Fibroblast of lung (primary cell): ENCODE results near the gene POLR1D. TPM values are rescaled to one million over a fixed set of nuclear protein-coding genes. Genes with fewer than 3 reads are reported as not detected.

Experiments
- DNase-seq, 2 donors: peaks; one replicate each; pipeline versions ENCODE4 v3.0.0 to v3.0.0-alpha.2; 2010; ENCODE audit warnings: low read depth in 2 of 2
- H2AFZ ChIP-seq: 2 replicates; pipeline ENCODE4 v1.5.1; 2012; ENCODE audit warnings: low read length, control low read depth, inconsistent platforms
- H3K27ac ChIP-seq: 2 replicates; pipeline ENCODE4 v1.5.1; 2011; ENCODE audit warnings: low read length, control low read depth; ENCODE audit not compliant: insufficient read depth
- H3K27me3 ChIP-seq: 2 replicates; pipeline ENCODE4 v1.5.1; 2011; ENCODE audit warnings: mild to moderate bottlenecking, low read length; ENCODE audit not compliant: control insufficient read depth, insufficient read depth
- H3K36me3 ChIP-seq: 2 replicates; pipeline ENCODE4 v1.5.1; 2011; ENCODE audit warnings: low read length; ENCODE audit not compliant: control insufficient read depth, insufficient read depth
- H3K4me1 ChIP-seq: 2 replicates; pipeline ENCODE4 v1.5.1; 2011; ENCODE audit warnings: low read length; ENCODE audit not compliant: control insufficient read depth, insufficient read depth; ENCODE audit errors: extremely low read depth
- H3K4me2 ChIP-seq: 2 replicates; pipeline ENCODE4 v1.5.1; 2011; ENCODE audit warnings: low read length, control low read depth; ENCODE audit not compliant: insufficient read depth; ENCODE audit errors: extremely low read depth
- H3K4me3 ChIP-seq, 4 experiments: fragments of 200-600 bp in 1 of 4; sonication (generic) in 1 of 4; replicated peaks in 1 of 4; 2 replicates each; pipeline ENCODE4 v1.5.1; 2011 to 2016; ENCODE audit warnings: low read length in 4 of 4, low read depth in 3 of 4, mild to moderate bottlenecking in 3 of 4, control low read depth in 2 of 4, inconsistent platforms in 1 of 4, mixed read lengths in 1 of 4; ENCODE audit not compliant: insufficient read depth in 1 of 4; ENCODE audit errors: control extremely low read depth in 1 of 4
- H3K79me2 ChIP-seq: 2 replicates; pipeline ENCODE4 v1.5.1; 2012; ENCODE audit warnings: mild to moderate bottlenecking, low read length, inconsistent platforms; ENCODE audit not compliant: control insufficient read depth, insufficient read depth
- H3K9ac ChIP-seq: 2 replicates; pipeline ENCODE4 v1.5.1; 2011; ENCODE audit warnings: mild to moderate bottlenecking, low read length, control low read depth; ENCODE audit not compliant: insufficient read depth
- H3K9me3 ChIP-seq: 2 replicates; pipeline ENCODE4 v1.5.1; 2012; ENCODE audit warnings: low read depth, low read length; ENCODE audit not compliant: control insufficient read depth, insufficient read depth
- H4K20me1 ChIP-seq: 2 replicates; pipeline ENCODE4 v1.5.1; 2011; ENCODE audit warnings: low read length; ENCODE audit not compliant: control insufficient read depth, insufficient read depth; ENCODE audit errors: extremely low read depth
- EZH2 ChIP-seq: IDR thresholded peaks from 2 replicates; pipeline ENCODE4 v1.5.1; 2012; ENCODE audit warnings: low read length, control low read depth, mild to moderate bottlenecking; ENCODE audit errors: missing control alignments
- polyA plus RNA-seq, 2 donors: library from polyadenylated mRNA; depleted of rRNA in 1 of 2; stranded (reverse) in 1 of 2; unstranded in 1 of 2; fragments of >200 nt; gene quantifications; 2 replicates each; pipeline ENCODE4 v1.2.1, GENCODE V29; 2011 to 2012; ENCODE audit warnings: missing spikeins in 1 of 2
- total RNA-seq: library from RNA; depleted of rRNA; stranded (reverse); fragments of >200 nt; gene quantifications from 2 replicates; pipeline ENCODE4 v1.2.1, GENCODE V29; 2014
- TF ChIP-seq, protein P1 (sequence below), 2 donors: IDR thresholded peaks in 1 of 2; conservative IDR thresholded peaks in 1 of 2; 1 replicate in 1 of 2; 2 replicates in 1 of 2; pipeline ENCODE4 v1.5.1; 2011 to 2012; ENCODE audit warnings: low read length in 2 of 2, control low read depth in 1 of 2, inconsistent platforms in 1 of 2, low read depth in 1 of 2, mild to moderate bottlenecking in 1 of 2

The POLR1D gene
- total and polyA plus RNA-seq, 2 donors (not counting 1 experiment from before 2014, with no cell fraction given) = 84.6 to 96.0 TPM

DNA sequence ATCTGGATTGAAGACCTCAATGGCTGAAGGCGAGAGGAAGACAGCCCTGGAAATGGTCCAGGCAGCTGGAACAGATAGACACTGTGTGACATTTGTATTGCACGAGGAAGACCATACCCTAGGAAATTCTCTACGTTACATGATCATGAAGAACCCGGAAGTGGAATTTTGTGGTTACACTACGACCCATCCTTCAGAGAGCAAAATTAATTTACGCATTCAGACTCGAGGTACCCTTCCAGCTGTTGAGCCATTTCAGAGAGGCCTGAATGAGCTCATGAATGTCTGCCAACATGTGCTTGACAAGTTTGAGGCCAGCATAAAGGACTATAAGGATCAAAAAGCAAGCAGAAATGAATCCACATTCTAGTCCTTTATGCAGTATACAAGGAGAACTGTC, 1.2 kb downstream of the POLR1D start:
- Histone ChIP-seq H3K4me2 (peak overlapping the region; percentile 91), H3K27ac (no peak overlapping the region), H3K27me3 (no peaks in the 10 kb centered on the region), H3K9me3 (no peaks in the 10 kb centered on the region), H3K4me1 (peaks cover 3% of the 10 kb centered on the region), H3K36me3 (peaks cover 2% of the 10 kb centered on the region), H3K4me3 (peak overlapping the region; percentile 76 to 93 (median 82)), H4K20me1 (no peaks in the 10 kb centered on the region), H3K79me2 (peaks cover 39% of the 10 kb centered on the region), H3K9ac (no peak overlapping the region), H2AFZ (no peak overlapping the region)
- no peak for DNase-seq
- TF ChIP-seq EZH2 = no peak
- TF ChIP-seq, protein P1, sequence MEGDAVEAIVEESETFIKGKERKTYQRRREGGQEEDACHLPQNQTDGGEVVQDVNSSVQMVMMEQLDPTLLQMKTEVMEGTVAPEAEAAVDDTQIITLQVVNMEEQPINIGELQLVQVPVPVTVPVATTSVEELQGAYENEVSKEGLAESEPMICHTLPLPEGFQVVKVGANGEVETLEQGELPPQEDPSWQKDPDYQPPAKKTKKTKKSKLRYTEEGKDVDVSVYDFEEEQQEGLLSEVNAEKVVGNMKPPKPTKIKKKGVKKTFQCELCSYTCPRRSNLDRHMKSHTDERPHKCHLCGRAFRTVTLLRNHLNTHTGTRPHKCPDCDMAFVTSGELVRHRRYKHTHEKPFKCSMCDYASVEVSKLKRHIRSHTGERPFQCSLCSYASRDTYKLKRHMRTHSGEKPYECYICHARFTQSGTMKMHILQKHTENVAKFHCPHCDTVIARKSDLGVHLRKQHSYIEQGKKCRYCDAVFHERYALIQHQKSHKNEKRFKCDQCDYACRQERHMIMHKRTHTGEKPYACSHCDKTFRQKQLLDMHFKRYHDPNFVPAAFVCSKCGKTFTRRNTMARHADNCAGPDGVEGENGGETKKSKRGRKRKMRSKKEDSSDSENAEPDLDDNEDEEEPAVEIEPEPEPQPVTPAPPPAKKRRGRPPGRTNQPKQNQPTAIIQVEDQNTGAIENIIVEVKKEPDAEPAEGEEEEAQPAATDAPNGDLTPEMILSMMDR (conservative IDR thresholded peaks at IDR 0.05 in 1 of 2, IDR thresholded peaks at IDR 0.05 in 1 of 2; ENCODE audit: low read depth in 1 of 2, low read length in 2 of 2) = no peak

DNA sequence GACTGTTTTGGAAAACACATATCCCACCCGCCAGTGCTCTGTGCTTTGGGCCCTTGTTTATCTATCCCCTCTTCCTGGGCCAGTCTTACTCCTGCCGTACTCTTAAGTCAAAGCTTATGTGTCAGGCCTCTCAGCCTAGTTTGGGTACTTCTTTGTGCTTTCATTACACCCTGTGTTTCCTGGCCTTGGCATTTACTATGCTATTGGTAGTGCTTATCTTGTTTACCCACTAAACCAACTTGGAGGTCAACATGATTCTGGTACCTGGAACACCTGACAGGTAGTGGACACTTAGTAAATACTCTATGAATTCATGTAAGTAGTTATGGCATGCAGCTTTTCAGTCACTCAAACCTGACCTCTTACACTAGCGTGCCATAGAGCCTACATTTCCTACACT, 2.4 kb downstream of the POLR1D start:
- no peaks in the 10 kb centered on the region for H3K9me3 ChIP-seq
- no peak overlapping the region for H3K4me3 ChIP-seq
- no peak overlapping the region for H3K27ac ChIP-seq
- H3K4me2 ChIP-seq = no peak overlapping the region
- H3K4me1 ChIP-seq = peaks cover 3% of the 10 kb centered on the region
- H4K20me1 ChIP-seq = no peaks in the 10 kb centered on the region
- no peaks in the 10 kb centered on the region for H3K27me3 ChIP-seq
- H2AFZ ChIP-seq = no peak overlapping the region
- peaks cover 34% of the 10 kb centered on the region for H3K79me2 ChIP-seq
- DNase-seq = no peak
- TF ChIP-seq EZH2 = no peak
- TF ChIP-seq, protein P1 (conservative IDR thresholded peaks at IDR 0.05 in 1 of 2, IDR thresholded peaks at IDR 0.05 in 1 of 2; ENCODE audit: low read depth in 1 of 2, low read length in 2 of 2) = no peak
- H3K36me3 ChIP-seq = peaks cover 2% of the 10 kb centered on the region
- no peak overlapping the region for H3K9ac ChIP-seq

DNA sequence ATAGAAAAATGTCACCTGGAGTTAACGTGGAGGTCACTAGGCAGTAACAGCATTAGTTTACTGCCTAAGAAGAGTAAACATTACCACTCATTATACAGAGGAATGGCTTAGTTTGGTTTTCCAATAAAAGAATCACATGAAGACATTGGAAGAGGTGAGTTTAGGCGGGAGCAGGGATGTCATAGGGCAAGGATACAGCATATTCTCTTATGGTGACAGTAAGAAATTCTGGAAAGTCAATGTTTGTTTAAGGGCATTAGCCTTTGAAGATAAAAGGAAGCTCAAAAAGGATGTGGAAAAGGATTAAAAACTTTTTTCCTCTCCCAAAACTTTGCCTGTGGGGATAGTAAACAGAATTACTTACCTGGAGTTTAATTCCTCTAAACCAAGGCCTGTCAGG, 4.1 kb downstream of the POLR1D start:
- no peak for DNase-seq
- peaks cover 36% of the 10 kb centered on the region for H3K79me2 ChIP-seq
- no peak overlapping the region for H3K27ac ChIP-seq
- no peak overlapping the region for H3K4me2 ChIP-seq
- H2AFZ ChIP-seq = no peak overlapping the region
- TF ChIP-seq, protein P1 (conservative IDR thresholded peaks at IDR 0.05 in 1 of 2, IDR thresholded peaks at IDR 0.05 in 1 of 2; ENCODE audit: low read depth in 1 of 2, low read length in 2 of 2) = no peak
- no peak for TF ChIP-seq EZH2
- no peaks in the 10 kb centered on the region for H3K27me3 ChIP-seq
- no peak overlapping the region for H3K4me3 ChIP-seq
- no peak overlapping the region for H3K9ac ChIP-seq
- H4K20me1 ChIP-seq = no peaks in the 10 kb centered on the region
- peaks cover 2% of the 10 kb centered on the region for H3K36me3 ChIP-seq
- H3K4me1 ChIP-seq = peaks cover 3% of the 10 kb centered on the region
- no peaks in the 10 kb centered on the region for H3K9me3 ChIP-seq
